SU-DHL-6 (cell line): ENCODE results near the gene SLCO4A1.

Experiments
- H2AFZ ChIP-seq: fragments of 200-600 bp; sonication (generic); 2 replicates; pipeline ENCODE4 v1.6.1; 2014; ENCODE audit warnings: low read depth, mild to moderate bottlenecking, moderate library complexity, mixed read lengths, antibody characterized with exemption, low read length; ENCODE audit not compliant: severe bottlenecking
- H3F3A ChIP-seq: fragments of 200-600 bp; shearing (Covaris generic); 2 replicates; pipeline ENCODE4 v1.6.0; 2016; ENCODE audit warnings: antibody characterized with exemption, mild to moderate bottlenecking; ENCODE audit not compliant: insufficient read depth
- H3K27ac ChIP-seq: fragments of 200-600 bp; sonication (generic); 2 replicates; pipeline ENCODE4 v1.5.1; 2016; ENCODE audit warnings: low read depth, mild to moderate bottlenecking, low read length, moderate library complexity, mixed read lengths
- H3K27me3 ChIP-seq: fragments of 200-600 bp; sonication (generic), shearing (Covaris generic); 2 replicates; pipeline ENCODE4 v1.6.0; 2014; ENCODE audit warnings: mild to moderate bottlenecking, low read length
- H3K36me3 ChIP-seq: fragments of 200-600 bp; sonication (generic); 2 replicates; pipeline ENCODE4 v1.6.1; 2014; ENCODE audit warnings: mild to moderate bottlenecking, low read length, mixed read lengths
- H3K4me2 ChIP-seq: fragments of 300-600, 200-600 bp; shearing (Covaris generic), sonication (generic); 2 replicates; pipeline ENCODE4 v1.6.0; 2014; ENCODE audit warnings: low read length, low read depth, mild to moderate bottlenecking; ENCODE audit not compliant: poor library complexity, severe bottlenecking
- H3K4me3 ChIP-seq: fragments of 200-600 bp; sonication (generic); 2 replicates; pipeline ENCODE4 v1.5.1; 2014; ENCODE audit warnings: antibody characterized with exemption, low read length, mild to moderate bottlenecking, mixed read lengths; ENCODE audit not compliant: insufficient read depth, poor library complexity, severe bottlenecking
- H3K79me2 ChIP-seq: fragments of 200-600 bp; sonication (generic); 2 replicates; pipeline ENCODE4 v1.6.1; 2014; ENCODE audit warnings: mild to moderate bottlenecking, low read length, moderate library complexity; ENCODE audit not compliant: insufficient read depth
- H3K9ac ChIP-seq: fragments of 200-600 bp; sonication (generic); 2 replicates; pipeline ENCODE4 v1.7.0; 2014; ENCODE audit warnings: mild to moderate bottlenecking, low read length
- H3K9me2 ChIP-seq: fragments of 200-600 bp; sonication (generic); replicated peaks from 2 replicates; pipeline ENCODE4 v1.6.1; 2014; ENCODE audit warnings: low read length; ENCODE audit not compliant: insufficient read depth
- H3K9me3 ChIP-seq: fragments of 200-600 bp; sonication (generic); 2 replicates; pipeline ENCODE4 v1.6.1; 2014; ENCODE audit warnings: low read length, mixed read lengths; ENCODE audit not compliant: insufficient read depth
- H4K20me1 ChIP-seq: fragments of 200-600 bp; sonication (generic); 2 replicates; pipeline ENCODE4 v1.6.1; 2014; ENCODE audit warnings: low read depth, mild to moderate bottlenecking, antibody characterized with exemption, low read length, moderate library complexity, mixed read lengths
- EZH2phosphoT487 ChIP-seq: fragments of 200-600 bp; sonication (generic), shearing (Covaris generic); conservative IDR thresholded peaks from 2 replicates; pipeline ENCODE4 v1.6.1; 2018; ENCODE audit warnings: mild to moderate bottlenecking, antibody characterized with exemption, low read length, moderate library complexity, mixed read lengths
- TF ChIP-seq, protein P1 (sequence below): fragments of 200-600 bp; sonication (generic); IDR thresholded peaks from one replicate; pipeline ENCODE4 v1.5.1; 2017; ENCODE audit warnings: antibody characterized with exemption, mild to moderate bottlenecking, low read length, moderate library complexity; ENCODE audit not compliant: insufficient read depth, poor library complexity, severe bottlenecking

SLCO4A1 gene

DNA sequence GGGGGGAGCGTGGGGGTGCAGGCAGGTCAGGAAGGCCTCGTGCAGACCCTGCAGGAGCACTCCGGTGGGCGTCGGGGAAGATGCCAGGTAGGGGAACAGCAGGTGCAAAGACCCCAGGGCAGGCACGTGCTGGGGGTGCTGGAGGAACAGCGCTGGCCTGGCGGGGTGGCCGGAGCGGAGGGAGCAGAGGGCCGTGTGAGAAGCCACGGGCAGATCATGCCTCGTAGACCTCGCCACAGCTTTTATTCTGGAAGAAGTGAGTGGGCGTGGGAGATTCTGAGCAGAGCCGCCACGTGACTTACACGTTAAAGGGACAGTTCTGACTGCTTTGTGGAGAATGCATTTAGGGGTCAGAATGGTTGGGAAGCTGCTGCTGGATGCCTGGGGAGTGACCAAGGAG is 75.6 kb downstream of the SLCO4A1 start:
- no peaks in the 10 kb centered on the region for H3K9me2 ChIP-seq
- H3K9ac ChIP-seq = no peak overlapping the region
- no peak overlapping the region for H3K27ac ChIP-seq
- TF ChIP-seq EZH2phosphoT487 = no peak
- TF ChIP-seq, protein P1, sequence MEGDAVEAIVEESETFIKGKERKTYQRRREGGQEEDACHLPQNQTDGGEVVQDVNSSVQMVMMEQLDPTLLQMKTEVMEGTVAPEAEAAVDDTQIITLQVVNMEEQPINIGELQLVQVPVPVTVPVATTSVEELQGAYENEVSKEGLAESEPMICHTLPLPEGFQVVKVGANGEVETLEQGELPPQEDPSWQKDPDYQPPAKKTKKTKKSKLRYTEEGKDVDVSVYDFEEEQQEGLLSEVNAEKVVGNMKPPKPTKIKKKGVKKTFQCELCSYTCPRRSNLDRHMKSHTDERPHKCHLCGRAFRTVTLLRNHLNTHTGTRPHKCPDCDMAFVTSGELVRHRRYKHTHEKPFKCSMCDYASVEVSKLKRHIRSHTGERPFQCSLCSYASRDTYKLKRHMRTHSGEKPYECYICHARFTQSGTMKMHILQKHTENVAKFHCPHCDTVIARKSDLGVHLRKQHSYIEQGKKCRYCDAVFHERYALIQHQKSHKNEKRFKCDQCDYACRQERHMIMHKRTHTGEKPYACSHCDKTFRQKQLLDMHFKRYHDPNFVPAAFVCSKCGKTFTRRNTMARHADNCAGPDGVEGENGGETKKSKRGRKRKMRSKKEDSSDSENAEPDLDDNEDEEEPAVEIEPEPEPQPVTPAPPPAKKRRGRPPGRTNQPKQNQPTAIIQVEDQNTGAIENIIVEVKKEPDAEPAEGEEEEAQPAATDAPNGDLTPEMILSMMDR = no peak
- no peaks in the 10 kb centered on the region for H3F3A ChIP-seq
- no peaks in the 10 kb centered on the region for H4K20me1 ChIP-seq
- H3K4me2 ChIP-seq = no peak overlapping the region
- no peaks in the 10 kb centered on the region for H3K79me2 ChIP-seq
- H2AFZ ChIP-seq = no peak overlapping the region
- H3K36me3 ChIP-seq = no peaks in the 10 kb centered on the region; the same call in 1 of the 2 replicates
- H3K9me3 ChIP-seq = peaks cover 12% of the 10 kb centered on the region; the same call in 1 of the 2 replicates
- no peak overlapping the region for H3K4me3 ChIP-seq
- no peaks in the 10 kb centered on the region for H3K27me3 ChIP-seq

DNA sequence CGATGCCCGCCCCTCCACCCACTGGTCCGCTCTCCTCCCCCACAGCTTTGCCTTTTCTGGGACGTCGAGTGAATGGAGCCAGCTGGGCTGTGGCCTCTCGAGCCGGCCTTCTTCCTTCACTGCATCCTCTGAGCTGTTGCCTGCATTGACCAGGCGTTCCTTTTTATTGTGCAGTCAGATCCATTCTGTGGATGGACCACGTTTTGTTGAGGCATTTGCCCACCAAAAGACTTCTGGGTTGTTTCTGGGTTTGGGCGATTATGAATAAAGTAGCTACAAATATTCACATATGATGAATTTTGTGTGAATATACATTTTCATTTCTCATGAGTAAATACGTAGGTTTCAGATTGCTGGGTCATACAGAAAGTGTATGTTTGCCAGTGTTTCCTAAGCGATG is 76.2 kb downstream of the SLCO4A1 start:
- Histone ChIP-seq H3K9ac (no peak overlapping the region), H2AFZ (no peak overlapping the region), H3K79me2 (no peaks in the 10 kb centered on the region), H3K4me2 (no peak overlapping the region), H3K27ac (no peak overlapping the region), H3F3A (no peaks in the 10 kb centered on the region), H3K9me3 (peaks cover 12% of the 10 kb centered on the region; the same call in 1 of the 2 replicates), H3K9me2 (no peaks in the 10 kb centered on the region), H3K4me3 (no peak overlapping the region), H3K27me3 (no peaks in the 10 kb centered on the region), H4K20me1 (no peaks in the 10 kb centered on the region), H3K36me3 (no peaks in the 10 kb centered on the region; the same call in 1 of the 2 replicates)
- TF ChIP-seq, protein P1 = no peak

DNA sequence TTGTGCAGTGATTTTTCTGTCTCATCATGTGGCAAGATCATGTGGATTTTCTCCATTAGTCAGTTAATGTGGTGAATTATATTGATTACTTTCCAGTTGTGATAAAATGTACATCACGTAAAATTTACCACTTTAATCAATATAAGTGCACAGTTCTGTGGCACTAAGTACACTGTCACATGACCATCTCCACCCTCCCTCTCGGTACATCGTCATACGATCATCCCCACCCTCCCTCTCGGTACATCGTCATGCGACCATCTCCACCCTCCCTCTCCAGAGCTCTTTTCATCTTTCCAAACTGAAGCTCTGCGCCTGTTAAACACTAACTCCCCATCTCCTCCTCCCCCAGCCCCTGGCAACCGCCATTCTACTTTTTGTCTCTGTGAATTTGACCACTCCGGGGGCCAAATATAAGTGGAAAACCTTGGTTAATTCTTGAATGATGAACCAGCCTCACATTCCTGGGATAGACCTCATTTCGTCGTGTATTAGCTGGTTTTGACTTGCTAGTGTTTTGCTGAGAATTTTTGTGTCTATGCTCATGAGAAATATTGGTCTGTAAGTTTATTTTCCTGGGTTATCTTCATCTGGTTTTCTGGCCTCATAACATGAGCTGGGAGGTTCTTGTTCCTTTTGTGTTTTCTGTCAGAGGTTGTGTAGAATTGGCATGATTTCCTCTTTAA is 77.1 kb downstream of the SLCO4A1 start:
- no peaks in the 10 kb centered on the region for H3F3A ChIP-seq
- no peaks in the 10 kb centered on the region for H3K27me3 ChIP-seq
- TF ChIP-seq EZH2phosphoT487 = no peak
- peaks cover 12% of the 10 kb centered on the region; the same call in 1 of the 2 replicates for H3K9me3 ChIP-seq
- no peaks in the 10 kb centered on the region for H3K79me2 ChIP-seq
- H3K9ac ChIP-seq = no peak overlapping the region
- no peak overlapping the region for H3K4me3 ChIP-seq
- no peaks in the 10 kb centered on the region for H4K20me1 ChIP-seq
- H3K9me2 ChIP-seq = no peaks in the 10 kb centered on the region
- no peak overlapping the region for H2AFZ ChIP-seq
- no peak overlapping the region for H3K4me2 ChIP-seq
- H3K27ac ChIP-seq = no peak overlapping the region
- H3K36me3 ChIP-seq = no peaks in the 10 kb centered on the region; the same call in 1 of the 2 replicates
